ENCODE data around the gene FLT4.

- no peak for TF ChIP-seq SUZ12 (IDR thresholded peaks at IDR 0.05; ENCODE audit: extremely low read depth, insufficient read depth, insufficient read length)
- no peak for TF ChIP-seq YY1 (IDR thresholded peaks at IDR 0.05; ENCODE audit: insufficient read depth, insufficient read length)
- TF ChIP-seq ZNF274 (IDR thresholded peaks at IDR 0.05; ENCODE audit: low read depth, low read length), result no peak
Observed at GRCh38 chr5:180612683-180613082, 36.7 kb downstream of the FLT4 start.

All from NT2/D1 (cell line).